ENCODE results near the gene RRP9. TPM values are rescaled to one million over a fixed set of nuclear protein-coding genes. Genes with fewer than 3 reads are reported as not detected.

RRP9 gene
- total and polyA plus RNA-seq, 10 of the 15 experiments (the other 5 are each of a cell fraction or from before 2014, with no cell fraction given) = 4.7 to 91.5 (median 41.7) TPM

- TF ChIP-seq E2F8 (IDR thresholded peaks at IDR 0.05; ENCODE audit: low read depth, partially characterized antibody) = no peak
- peak; percentile 83; the same call in 1 of the 2 replicates for TF ChIP-seq SMARCA5 (IDR thresholded peaks at IDR 0.05)
- TF ChIP-seq PRDM15 (CRISPR knock-in tag; IDR thresholded peaks at IDR 0.05) = no peak
- TF ChIP-seq DPF2 (IDR thresholded peaks at IDR 0.05) = no peak
- TF ChIP-seq ZBTB4 (CRISPR knock-in tag; IDR thresholded peaks at IDR 0.05) = no peak
- no peak for TF ChIP-seq SREBF2 (IDR thresholded peaks at IDR 0.05; ENCODE audit: low read length)
- TF ChIP-seq NFYB (IDR thresholded peaks at IDR 0.05; ENCODE audit: insufficient read depth, low read depth, low read length) = no peak
- no peak for TF ChIP-seq SMC3 (IDR thresholded peaks at IDR 0.05; ENCODE audit: borderline replicate concordance, low read length)
- peak; percentile 78 for TF ChIP-seq NBN (IDR thresholded peaks at IDR 0.05)
- no peak for TF ChIP-seq SUZ12 (IDR thresholded peaks at IDR 0.05; ENCODE audit: unreplicated experiment)
- 0 out of 2 replicates have a peak, but pooled peaks have one; percentile 36 for TF ChIP-seq PAX5 (IDR thresholded peaks at IDR 0.05; ENCODE audit: borderline replicate concordance, low read depth, low read length)
- TF ChIP-seq ZNF274 (IDR thresholded peaks at IDR 0.05; ENCODE audit: insufficient read depth, insufficient read length) = no peak
- peak; percentile 59 for TF ChIP-seq MTA2 (IDR thresholded peaks at IDR 0.05; ENCODE audit: low read depth)
Measured at GRCh38 chr3:51982352-51982837, 40.7 kb upstream of the RRP9 start (continued).
